NCI-H2081 (cell line): ENCODE measurements around the gene NAV1.
A peak's percentile ranks its signal among the peaks of the same experiment; 100 is the strongest.
"Not testable (repeated sequence)": the region's sequence is repeated elsewhere in the genome, so short reads cannot be mapped to it uniquely, and the experiment has no call there.

Experiments used
- DNase-seq, 2 experiments: peaks; one replicate each; lab custom pipeline; 2025; lab: John Stamatoyannopoulos, UW

NAV1 gene

DNA sequence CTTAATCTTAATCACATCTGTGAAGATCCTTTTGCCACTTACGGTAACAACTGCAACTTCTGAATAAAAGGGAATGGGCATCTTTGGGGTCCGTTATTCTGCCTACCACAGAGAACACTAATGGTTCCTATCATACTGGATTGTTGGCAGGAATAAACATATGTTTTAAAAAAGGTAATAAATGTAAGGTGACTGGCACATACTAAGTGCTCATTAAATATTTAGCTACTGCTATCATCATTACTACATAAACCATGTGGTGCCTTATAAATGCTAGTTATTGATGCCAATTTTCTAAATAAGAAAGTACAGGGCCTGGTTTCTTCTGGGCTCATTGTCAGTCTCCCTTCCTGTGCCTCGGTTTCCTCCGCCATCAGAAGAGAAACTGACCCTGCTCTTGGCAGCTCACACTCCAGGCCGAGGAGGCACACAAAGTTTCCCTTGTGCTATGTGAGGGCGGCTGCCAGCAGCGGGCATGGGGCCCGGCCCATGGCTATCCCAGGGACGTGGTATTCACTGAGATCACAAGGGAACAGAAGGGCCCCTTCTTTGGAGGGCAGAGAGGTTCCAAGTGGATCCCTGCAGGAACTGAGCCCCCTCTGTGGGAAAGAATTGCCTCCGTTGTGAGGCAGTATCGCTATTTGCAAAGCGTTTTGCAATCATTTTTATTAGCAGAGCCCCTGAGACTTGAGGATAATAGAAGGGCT is 26.2 kb downstream of the NAV1 start:
- no peak for DNase-seq

DNA sequence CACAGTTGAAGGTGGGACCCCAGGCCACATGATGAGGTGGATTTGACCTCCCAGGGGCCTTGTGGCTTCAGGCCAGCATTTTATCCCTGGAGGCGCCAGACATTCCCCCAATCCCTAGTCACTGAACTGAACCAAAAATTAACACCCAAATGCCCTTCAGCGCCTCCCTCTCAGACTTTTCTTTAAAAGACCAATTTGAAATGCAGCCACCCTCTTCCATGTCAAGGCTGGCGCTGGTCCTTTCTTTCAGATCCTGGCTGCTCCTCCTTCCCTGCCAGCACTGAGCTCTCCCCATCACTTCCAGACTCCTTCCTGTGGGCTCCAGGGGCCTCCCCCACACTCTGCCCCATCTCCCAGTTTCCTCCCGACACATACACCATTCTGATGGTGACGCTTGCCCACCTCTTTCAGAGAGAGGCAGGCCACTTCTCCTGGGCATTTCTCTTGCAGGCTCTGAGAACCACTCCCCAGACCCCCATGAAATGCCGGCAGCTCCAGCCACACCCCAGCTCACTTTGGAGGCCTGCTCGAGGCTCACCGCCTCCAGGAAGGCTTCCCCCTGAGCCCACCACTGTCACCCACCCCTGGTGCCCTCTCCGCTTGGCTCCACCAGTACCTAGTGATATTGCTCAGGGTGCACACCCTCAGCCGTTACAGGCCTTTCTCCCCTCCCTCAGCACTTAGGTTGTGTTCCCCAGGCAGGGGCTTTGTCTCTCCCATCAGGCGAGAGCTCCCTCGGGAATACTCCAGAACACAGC is 27.0 kb downstream of the NAV1 start:
- DNase-seq: no peak

DNA sequence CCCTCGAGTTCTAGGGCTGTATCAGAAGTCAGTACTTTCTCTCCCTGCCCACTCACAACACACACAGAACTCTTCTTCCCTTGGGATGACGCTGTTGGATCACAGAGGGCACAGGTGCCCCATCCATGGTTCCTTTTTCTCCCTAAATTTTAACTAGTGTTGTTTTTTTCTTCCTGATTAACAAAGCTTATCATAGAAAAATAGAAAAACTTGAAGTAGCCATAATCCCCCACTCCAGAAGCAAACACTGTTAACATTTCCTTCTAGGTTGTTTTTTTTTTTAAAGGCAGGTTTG is 27.5 kb downstream of the NAV1 start:
- no peak for DNase-seq

DNA sequence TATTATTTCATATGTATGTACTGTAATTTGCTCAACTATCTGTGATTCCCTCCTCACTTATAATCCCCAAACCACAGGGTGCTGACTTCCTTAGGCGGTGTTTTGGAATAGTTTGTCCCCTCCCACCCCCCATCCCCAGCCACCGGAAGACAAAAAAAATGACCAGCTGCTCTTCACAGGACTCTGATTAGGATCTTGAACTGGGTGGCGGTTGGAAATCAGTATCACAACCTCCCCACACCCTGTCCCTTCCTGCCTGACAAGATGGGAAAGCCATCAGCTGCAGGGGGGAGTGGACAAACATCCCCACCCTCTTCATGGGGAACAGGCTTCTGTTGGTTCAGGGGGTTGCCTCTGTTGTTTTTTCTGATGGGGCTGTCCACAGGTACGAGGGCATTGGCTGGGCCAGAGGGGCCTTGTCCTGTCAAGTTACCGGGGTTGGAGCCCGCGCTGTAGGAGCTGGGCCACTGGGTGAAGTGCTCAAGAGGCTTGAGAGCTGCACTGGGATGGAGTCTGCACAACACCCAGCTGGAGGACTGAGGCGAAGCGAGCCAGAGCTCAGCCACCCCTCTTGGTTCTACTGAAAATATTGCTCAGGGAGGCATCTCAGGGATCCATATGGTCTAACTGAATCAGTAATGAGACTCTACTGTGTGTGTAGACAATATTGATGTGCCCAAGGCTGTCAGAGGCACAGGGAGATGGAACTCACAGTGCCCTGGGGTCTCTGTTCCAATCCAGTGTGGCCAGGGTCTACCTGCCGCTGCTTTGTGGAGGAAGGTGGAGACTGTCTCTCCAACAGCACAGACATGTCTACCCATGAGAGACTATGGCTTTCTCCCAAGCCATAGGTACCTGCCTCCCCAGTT is 28.2 kb downstream of the NAV1 start:
- no peak for DNase-seq

DNA sequence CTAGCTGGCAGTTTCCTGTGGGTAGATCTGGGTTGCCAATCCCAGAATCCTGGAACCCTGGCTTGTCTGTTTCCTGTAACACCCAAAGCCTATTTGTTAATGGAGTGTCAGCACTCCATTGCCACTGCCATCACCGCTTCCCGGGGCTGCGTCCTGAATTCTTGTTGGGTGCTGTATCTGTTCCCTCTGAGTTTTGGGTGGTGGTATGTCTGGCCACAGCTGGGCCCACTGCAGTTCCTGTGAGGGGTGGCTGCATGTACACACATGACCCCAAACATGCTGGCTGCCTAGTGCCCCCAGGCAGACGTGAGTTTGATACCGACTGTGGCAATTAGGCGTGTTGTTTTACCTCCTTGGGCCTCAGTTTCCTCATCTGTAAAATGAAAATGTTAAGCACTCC is 29.3 kb downstream of the NAV1 start:
- DNase-seq: no peak

DNA sequence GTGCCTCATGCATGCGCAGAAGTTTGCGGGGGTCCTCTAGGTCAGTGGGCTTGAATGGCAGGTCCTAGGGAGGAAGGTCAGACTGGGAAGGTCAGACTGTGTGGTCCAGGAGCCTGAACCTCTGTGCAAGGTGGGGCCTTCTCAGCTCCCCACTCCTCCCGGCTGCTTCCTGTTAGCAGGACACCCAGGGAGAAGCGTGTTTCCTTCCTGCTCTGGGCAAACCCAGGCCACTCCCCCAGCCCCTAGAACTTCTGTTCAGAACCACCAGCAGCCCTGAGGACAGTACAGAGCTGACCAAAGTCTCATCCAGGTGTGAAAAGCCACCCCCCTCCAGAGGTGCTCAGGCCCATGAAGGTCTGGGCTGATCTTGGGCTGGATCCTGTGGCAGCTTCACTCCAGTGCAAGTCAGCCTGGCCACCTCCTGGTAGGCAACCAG is 29.9 kb downstream of the NAV1 start:
- no peak for DNase-seq

DNA sequence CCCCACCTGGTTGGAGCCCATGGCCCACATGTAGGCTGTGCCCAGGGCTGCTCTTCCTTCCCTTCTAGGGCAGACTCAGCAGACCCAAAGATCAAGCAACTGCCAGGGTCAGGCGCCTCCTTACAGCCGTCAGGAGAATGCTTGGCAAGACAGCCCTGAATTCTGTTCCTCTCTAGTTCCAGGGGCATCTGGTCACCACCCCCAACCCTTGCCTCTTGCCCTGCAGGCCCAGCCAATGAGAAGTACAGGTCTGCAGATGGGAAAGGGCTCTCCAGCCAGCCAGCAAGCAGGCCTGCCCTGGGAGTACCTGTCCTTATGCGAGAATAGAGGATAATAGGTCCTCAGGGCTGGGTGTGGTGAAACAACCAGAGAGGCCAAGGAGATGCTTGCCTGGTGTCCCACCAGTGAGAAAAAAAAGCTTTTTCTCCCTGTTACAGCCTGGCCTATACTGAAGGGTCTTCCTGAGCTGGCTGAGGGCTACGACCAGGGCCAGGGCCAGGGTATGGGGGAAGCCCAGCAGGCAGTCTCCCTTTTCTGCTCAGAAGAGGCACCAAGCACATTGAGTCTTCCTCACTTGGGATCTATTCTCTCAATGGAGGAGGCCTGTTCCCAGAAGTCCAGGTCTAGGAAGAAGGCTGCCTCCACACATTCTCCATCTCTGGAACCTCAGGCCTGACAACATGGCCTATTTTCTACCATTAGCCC is 31.4 kb downstream of the NAV1 start:
- DNase-seq: no peak

DNA sequence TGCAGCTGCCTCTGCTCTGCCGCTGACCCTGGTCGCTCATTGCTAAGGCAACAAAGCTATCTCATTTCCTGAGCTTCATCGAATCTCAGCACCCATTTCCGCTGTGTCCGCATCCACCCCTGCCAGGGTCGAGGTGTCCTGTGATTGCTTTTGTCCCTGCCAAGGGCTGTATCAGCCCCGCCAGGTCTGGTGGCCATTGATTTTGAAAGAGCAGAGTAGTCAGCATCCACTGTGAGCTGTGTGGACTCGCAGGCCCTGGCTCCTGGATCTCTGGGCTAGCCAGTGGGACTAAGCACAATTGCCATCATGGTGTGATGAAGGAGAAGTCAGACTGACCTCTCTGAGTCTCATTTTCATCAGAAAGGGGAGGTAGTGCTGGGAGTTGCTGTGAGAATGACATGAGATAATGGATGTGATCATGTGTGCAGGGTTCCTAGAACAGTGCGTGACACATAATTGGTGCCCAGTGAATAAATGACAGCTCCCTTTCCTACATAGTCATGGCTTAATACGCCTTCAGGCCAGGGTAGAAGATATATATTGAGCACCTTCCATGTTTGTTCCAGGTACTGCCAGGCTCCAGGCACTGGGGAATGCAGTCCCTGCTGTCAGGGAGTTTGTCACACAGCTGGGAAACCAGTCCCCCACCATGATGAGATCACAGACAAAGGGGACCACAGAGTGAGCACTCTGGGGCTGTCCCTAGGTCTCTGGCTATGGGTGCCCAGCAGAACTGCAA is 32.1 kb downstream of the NAV1 start:
- peak; percentile 36 to 69 for DNase-seq

DNA sequence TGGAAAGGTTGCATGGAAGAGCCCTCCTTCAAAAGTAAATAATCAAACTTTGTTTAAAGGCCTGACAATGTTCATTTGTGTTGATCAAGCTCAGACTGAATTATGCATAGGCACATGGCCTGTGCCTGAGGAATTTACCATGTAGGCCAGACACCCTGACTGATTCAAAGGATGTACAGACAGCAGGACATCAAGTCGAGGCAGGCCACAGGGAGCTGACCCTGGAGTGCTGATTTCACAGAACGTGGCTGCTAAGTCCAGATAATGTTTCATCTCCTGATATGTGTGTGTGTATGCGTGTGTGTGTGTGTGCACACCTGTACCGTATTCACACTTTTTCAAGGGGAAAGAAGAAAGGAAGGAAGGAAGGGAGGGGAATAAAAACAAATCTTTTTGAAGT is 34.1 kb downstream of the NAV1 start:
- DNase-seq: no peak

DNA sequence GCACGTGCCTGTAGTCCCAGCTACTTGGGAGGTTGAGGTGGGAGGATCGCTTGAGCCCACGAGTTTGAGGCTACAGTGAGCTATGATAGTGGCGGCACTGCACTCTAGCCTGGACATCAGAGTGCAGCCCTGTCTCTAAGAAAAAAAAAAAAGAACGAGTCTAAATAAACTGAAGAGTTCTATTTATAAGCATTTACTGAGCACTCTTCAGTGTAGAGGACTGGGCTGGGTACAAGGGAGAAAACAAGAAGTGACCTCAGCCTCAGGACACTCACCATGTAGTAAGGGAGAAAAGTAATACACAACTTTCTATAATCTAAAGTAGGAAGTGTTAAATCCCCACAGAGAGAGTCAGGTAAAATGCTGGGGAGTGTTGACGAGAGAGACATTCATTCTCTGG is 35.0 kb downstream of the NAV1 start:
- no peak for DNase-seq

DNA sequence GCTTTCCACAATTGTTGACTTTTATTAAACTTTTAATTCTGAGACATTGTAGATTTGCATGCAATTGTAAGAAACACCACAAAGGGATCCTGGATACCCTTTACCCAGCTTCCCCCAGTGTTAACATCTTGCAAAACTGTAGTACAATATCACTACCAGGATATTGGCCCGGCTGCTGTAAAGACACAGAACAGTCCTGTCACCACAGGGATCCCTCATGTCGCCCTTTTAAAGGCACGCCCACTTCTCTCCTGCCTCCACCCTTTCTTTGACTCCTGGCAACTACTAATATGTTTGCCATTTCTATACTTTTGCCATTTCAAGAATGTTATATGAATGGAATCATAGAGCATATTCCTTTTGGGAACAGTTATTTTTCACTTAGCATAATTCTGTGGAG is 37.0 kb downstream of the NAV1 start:
- DNase-seq: no peak

DNA sequence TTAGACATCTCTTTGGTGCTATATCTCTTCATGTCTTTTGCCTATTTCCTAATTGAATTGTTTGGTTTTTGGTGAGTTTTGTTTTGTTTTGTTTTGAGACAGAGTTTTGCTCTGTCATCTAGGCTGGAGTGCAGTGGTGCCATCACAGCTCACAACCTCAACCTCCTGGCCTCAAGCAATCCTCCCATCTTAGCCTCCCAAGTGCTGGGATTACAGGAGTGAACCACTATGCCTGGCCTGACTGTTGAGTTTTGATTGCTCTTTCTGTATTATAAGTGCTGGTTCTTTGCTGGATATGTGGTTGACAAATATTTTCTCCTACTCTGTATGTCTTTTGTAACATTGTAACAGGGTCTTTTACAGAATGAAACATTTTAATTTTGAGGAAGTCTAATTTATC is 38.0 kb downstream of the NAV1 start:
- no peak for DNase-seq

DNA sequence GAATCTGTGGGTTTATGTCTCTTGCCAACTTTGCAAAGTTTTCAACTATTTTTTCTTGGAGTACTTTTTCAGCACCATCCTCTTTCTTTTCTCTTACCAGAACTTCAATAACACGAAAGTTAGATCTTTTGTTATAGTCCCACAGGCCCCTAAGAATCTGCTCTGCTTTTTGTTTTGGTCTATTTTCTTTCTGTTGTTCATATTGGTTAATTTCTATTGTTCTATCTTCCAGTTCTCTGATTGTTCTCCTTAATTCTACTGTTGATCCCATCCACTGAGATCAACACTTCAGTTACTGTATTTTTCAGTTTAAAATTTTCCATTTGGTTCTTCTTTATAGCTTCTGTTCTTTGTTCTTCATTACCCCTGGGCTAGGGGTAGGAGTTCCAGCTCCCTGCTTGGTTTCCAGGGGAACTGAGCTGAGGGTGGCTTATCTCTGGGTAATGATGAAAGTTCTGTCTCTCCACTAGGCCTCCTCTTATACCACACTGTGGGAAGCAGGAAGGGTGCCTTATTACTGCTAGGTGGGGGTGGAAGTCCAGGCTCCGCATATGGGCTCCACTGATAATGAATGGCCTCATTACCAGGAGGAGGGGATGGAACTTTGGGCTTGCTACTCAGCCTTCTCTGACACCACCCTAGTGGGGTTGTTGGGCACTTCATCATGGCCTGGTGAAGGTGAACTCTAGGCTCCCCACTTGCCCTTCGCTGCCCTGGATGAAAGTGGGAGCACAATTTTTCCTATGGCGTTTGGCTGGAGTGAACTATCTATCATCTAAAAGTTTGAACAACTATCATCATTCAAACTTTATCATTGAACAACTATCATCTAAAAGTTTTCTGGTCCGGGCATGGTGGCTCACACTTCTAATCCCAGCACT is 39.3 kb downstream of the NAV1 start:
- DNase-seq: no peak

DNA sequence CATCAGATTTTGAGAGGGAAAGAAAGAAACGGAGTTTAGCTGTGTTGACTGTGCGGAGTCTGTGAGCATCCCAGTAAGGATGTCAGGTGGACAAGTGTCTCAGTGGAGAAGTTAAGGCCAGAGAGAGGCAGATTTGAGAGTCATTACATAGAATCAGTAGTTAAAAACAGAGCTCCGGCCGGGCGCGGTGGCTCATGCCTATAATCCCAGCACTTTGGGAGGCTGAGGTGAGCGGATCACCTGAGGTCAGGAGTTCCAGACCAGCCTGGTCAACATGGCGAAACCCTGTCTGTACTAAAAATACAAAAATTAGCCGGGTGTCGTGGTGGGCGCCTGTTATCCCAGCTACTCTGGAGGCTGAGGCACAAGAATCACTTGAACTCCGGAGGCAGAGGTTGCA is 42.4 kb downstream of the NAV1 start:
- not testable (repeated sequence) for DNase-seq

DNA sequence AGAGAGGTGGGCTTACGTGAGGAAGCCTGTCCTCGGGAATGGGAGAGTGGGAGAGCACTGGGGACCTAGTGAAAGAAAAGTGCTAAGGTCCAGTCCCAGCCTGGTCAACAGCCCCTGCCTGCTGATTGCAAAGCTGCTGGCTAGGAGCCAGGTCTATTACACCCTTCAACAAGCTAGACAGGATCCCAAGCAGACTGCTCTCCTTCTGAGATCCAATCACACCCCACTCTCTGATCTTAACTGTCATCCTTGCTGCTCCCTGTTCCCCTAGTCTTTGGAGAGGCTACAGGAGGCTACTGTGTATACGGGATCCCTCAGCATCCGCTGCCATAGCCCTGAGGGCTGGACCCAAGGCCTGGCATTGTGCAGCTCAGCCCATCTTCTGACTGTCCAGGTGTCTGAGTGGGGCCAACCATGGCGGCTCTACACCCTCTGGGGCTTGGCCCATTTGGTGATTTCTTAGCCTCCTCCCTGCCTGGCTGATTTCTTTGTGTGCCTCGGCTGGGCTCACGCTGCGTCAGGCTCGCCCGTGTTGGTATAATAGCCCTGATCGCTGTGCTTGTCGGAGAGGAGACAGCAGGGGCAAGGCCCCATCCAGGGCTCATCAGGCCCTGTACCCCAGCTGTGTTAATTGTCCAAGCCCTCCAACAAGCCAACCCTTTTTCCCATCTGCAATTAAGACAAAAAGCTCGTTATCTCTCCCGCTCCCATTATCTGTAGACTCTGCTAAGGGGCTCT is 43.9 kb downstream of the NAV1 start:
- DNase-seq: peak in 1 of 2 experiments; percentile 32

DNA sequence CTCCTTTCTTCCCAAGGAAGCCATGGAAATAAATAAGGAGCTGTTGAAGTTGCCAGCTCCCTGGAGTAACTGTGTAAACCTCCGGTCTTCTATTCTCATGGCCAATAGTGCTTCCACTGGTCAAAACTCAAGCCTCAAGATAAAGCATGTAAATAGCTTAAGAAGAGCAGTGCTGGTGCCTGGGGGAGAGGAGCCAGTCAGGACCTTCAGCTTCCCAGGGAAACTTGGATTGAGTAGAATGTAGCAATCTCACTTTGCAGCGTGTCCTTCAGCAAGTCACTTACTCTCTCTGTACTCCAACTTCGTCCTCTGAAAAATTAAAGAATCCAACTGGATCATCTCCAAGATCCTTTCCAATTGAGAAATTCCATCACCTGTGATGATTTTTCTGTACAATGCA is 44.7 kb downstream of the NAV1 start:
- no peak for DNase-seq

DNA sequence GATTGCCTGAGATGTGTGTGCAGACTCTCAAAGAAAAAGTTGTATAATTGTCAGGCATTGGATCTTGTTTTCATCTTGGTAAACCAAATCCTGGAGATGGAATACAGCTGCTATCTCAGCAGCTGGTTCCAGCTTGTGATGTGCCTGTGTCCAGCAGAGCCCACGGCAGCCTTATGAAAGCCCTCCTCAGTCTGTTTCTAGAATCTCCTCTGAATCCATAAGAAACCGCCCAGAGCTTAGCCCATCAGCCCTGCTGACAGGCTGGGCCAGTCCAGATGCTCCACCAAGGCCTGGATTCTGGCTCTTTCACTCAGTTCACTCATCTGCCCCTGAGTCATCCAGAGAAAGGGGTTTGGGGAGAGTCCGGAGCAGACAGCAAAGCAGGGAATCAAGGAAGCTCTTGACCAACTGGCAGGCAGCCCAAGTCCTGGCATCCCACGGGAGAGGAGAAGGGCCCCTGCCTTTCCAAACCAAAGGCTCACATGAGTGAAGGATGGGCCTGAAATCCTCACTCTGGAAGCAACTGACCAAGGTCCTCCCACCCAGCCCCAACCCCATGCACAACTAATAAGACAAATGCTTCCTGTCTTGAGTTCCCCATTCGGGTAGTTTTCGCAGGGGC is 45.7 kb downstream of the NAV1 start:
- DNase-seq: no peak

DNA sequence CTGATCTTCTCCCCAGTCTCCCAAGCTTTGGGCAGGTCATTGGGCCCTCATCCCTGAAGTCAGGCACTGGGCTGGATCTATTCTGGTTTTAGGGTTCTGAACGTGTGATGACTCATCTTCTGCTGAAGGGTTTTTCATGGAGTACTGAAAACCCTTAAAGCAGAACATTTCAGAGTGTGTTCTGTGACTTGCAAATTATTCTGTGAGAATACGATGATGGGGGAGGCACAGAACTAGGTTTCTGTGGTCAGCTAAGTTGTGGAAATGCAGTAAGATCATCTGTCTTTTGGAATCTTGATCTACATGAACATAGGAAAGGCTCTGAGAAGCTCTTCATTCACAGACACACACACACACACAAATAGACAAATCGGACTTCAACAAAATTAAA is 46.2 kb downstream of the NAV1 start:
- DNase-seq: no peak

DNA sequence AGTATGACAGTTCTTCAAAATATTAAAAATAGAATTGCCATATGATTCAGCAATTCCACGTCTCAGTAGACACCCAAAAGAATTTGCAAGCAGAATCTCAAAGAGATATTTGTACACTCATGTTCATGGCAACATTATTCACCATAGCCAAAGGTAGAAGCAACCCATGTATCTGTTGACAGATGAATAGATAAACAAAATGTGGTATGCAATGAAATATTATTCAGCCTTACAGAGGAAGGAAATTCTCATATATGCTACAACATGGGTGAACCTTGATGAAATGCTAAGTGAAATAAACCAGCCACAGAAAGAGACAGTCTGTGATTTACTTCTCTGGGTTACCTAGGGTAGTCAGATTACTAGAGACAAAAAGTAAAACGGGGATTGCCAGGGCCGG is 47.0 kb downstream of the NAV1 start:
- DNase-seq: no peak
